GM23338 (cell line): ENCODE measurements around the gene ZC3H13. TPM values are rescaled to one million over a fixed set of nuclear protein-coding genes. Genes with fewer than 3 reads are reported as not detected.

Source experiments
- ATAC-seq: fragments of 200-7000 bp; cut with Tn5 transposase; 3 replicates; pipeline ENCODE4 v1.9.1; 2020
- DNase-seq: peaks from one replicate; pipeline ENCODE4 v3.0.0-alpha.2; 2015; ENCODE audit warnings: low spot score
- H2AFZ ChIP-seq: fragments of 200-600 bp; sonication (generic); 2 replicates; pipeline ENCODE4 v1.8.0; 2016; ENCODE audit warnings: antibody characterized with exemption, mild to moderate bottlenecking, moderate library complexity
- H3F3A ChIP-seq: fragments of 200-600 bp; sonication (generic); replicated peaks from 2 replicates; pipeline ENCODE4 v1.8.0; 2017; ENCODE audit warnings: antibody characterized with exemption, mixed run types, low read depth
- H3K27ac ChIP-seq: fragments of 200-600 bp; sonication (generic); 2 replicates; pipeline ENCODE4 v1.6.1; 2016; ENCODE audit warnings: low read depth
- H3K27me3 ChIP-seq: fragments of 200-600 bp; sonication (generic); 2 replicates; pipeline ENCODE4 v1.8.0; 2016; ENCODE audit warnings: mild to moderate bottlenecking, mixed run types, moderate library complexity; ENCODE audit not compliant: insufficient read depth
- H3K36me3 ChIP-seq: fragments of 200-600 bp; sonication (generic); 2 replicates; pipeline ENCODE4 v1.8.0; 2016; ENCODE audit warnings: mild to moderate bottlenecking; ENCODE audit not compliant: insufficient read depth
- H3K4me1 ChIP-seq: fragments of 200-600 bp; sonication (generic); 2 replicates; pipeline ENCODE4 v1.8.0; 2016; ENCODE audit warnings: mild to moderate bottlenecking, moderate library complexity; ENCODE audit not compliant: insufficient read depth
- H3K4me2 ChIP-seq: fragments of 200-600 bp; sonication (generic); 2 replicates; pipeline ENCODE4 v1.7.1; 2017; ENCODE audit warnings: mixed run types
- H3K4me3 ChIP-seq: fragments of 200-600 bp; sonication (generic); 2 replicates; pipeline ENCODE4 v1.6.1; 2016; ENCODE audit warnings: mixed run types
- H3K79me2 ChIP-seq: fragments of 200-600 bp; sonication (generic); replicated peaks from 2 replicates; pipeline ENCODE4 v1.8.0; 2017; ENCODE audit warnings: mild to moderate bottlenecking; ENCODE audit not compliant: insufficient read depth
- H3K9me2 ChIP-seq: fragments of 200-600 bp; sonication (generic); 2 replicates; pipeline ENCODE4 v1.8.0; 2017; ENCODE audit not compliant: insufficient read depth
- H4K20me1 ChIP-seq: fragments of 200-600 bp; sonication (generic); replicated peaks from 2 replicates; pipeline ENCODE4 v1.8.0; 2017; ENCODE audit warnings: mild to moderate bottlenecking; ENCODE audit not compliant: insufficient read depth
- H3K27ac Mint-ChIP-seq: 2 replicates; pipeline ENCODE4 v1.8.0; 2020; ENCODE audit warnings: inconsistent platforms, mild to moderate bottlenecking, moderate library complexity, mixed read lengths
- H3K27me3 Mint-ChIP-seq: 3 replicates; pipeline ENCODE4 v1.8.0; 2022; ENCODE audit warnings: low read depth, mild to moderate bottlenecking, moderate library complexity, mixed read lengths, inconsistent platforms; ENCODE audit not compliant: insufficient read depth, poor library complexity
- H3K36me3 Mint-ChIP-seq: 3 replicates; pipeline ENCODE4 v1.8.0; 2021; ENCODE audit warnings: low read depth, mild to moderate bottlenecking, inconsistent platforms, moderate library complexity, mixed read lengths
- H3K4me1 Mint-ChIP-seq: 3 replicates; pipeline ENCODE4 v1.8.0; 2020; ENCODE audit warnings: mild to moderate bottlenecking, inconsistent platforms, mixed read lengths
- H3K4me3 Mint-ChIP-seq: 3 replicates; pipeline ENCODE4 v1.8.0; 2021; ENCODE audit warnings: moderate library complexity, mild to moderate bottlenecking, inconsistent platforms, mixed read lengths
- H3K9me3 Mint-ChIP-seq: 3 replicates; pipeline ENCODE4 v1.8.0; 2020; ENCODE audit warnings: moderate library complexity, mild to moderate bottlenecking, inconsistent platforms, mixed read lengths
- CREB1 ChIP-seq: fragments of 250-450 bp; sonication (Bioruptor Pico); IDR thresholded peaks from 2 replicates; pipeline ENCODE4 v1.5.0; 2020; ENCODE audit warnings: low read depth, mild to moderate bottlenecking, moderate library complexity
- ETS1 ChIP-seq: IDR thresholded peaks from 2 replicates; pipeline ENCODE4 v1.6.1; 2016; ENCODE audit warnings: antibody characterized with exemption
- EZH2 ChIP-seq: fragments of 200-600 bp; sonication (generic); IDR thresholded peaks from one replicate; pipeline ENCODE4 v1.8.0; 2017; ENCODE audit warnings: antibody characterized with exemption, mild to moderate bottlenecking, low read depth; ENCODE audit not compliant: unreplicated experiment
- EZH2phosphoT487 ChIP-seq: fragments of 200-600 bp; sonication (generic); IDR thresholded peaks from one replicate; pipeline ENCODE4 v1.8.1; 2018; ENCODE audit warnings: antibody characterized with exemption; ENCODE audit not compliant: unreplicated experiment
- JUNB ChIP-seq: IDR thresholded peaks from one replicate; pipeline ENCODE4 v1.6.1; 2016; ENCODE audit warnings: antibody characterized with exemption; ENCODE audit not compliant: unreplicated experiment
- NANOG ChIP-seq: IDR thresholded peaks from 2 replicates; pipeline ENCODE4 v1.6.1; 2016; ENCODE audit warnings: antibody characterized with exemption, borderline replicate concordance
- POLR2AphosphoS5 ChIP-seq: IDR thresholded peaks from 2 replicates; pipeline ENCODE4 v1.6.1; 2016; ENCODE audit warnings: antibody characterized with exemption, low read depth
- STAT1 ChIP-seq: IDR thresholded peaks from one replicate; pipeline ENCODE4 v1.6.1; 2016; ENCODE audit warnings: antibody characterized with exemption; ENCODE audit not compliant: unreplicated experiment
- ZNF114 ChIP-seq: fragments of 250-450 bp; sonication (Bioruptor Pico); IDR thresholded peaks from 2 replicates; pipeline ENCODE4 v1.5.0; 2020; ENCODE audit warnings: mild to moderate bottlenecking, moderate library complexity
- ZNF331 ChIP-seq: fragments of 250-450 bp; sonication (Bioruptor Pico); IDR thresholded peaks from 2 replicates; pipeline ENCODE4 v1.5.0; 2020; ENCODE audit warnings: low read depth, mild to moderate bottlenecking, moderate library complexity
- ZNF462 ChIP-seq: fragments of 250-450 bp; sonication (Bioruptor Pico); IDR thresholded peaks from 2 replicates; pipeline ENCODE4 v1.5.0; 2020; ENCODE audit warnings: mild to moderate bottlenecking, moderate library complexity
- polyA plus RNA-seq: library from polyadenylated mRNA; unstranded; fragments of >200 nt; fragmentation: Nextera tagmentation; extraction: Ambion mirVana; gene quantifications from 2 replicates; pipeline ENCODE4 v1.2.1, GENCODE V29; 2016
- total RNA-seq: library from RNA; depleted of rRNA; stranded (reverse); fragments of >200 nt; shearing (Covaris generic); gene quantifications from 2 replicates; pipeline ENCODE4 v1.2.3, GENCODE V29; 2014
- TF ChIP-seq, protein P1 (sequence below): IDR thresholded peaks from one replicate; pipeline ENCODE4 v1.6.1; 2018; ENCODE audit warnings: antibody characterized with exemption; ENCODE audit not compliant: unreplicated experiment
- TF ChIP-seq, protein P2 (sequence below), 2 experiments: fragments of 200-600 bp in 1 of 2; sonication (generic) in 1 of 2; conservative IDR thresholded peaks; 2 replicates each; pipeline versions ENCODE4 v1.5.1 to v1.6.1; 2016 to 2017; ENCODE audit warnings: antibody characterized with exemption in 2 of 2, low read depth in 2 of 2, mild to moderate bottlenecking in 2 of 2, moderate library complexity in 1 of 2

Gene ZC3H13
- total and polyA plus RNA-seq, 2 experiments from 2014 or later: 39.6 to 125 TPM

GRCh38 chr13:45928843-45929242 lies 123.7 kb downstream of the ZC3H13 start:
- ATAC-seq: no peak

More at GRCh38 chr13:45928843-45929242, 123.7 kb downstream of the ZC3H13 start:
- no peak for DNase-seq
- Mint-ChIP-seq H3K9me3 (no peaks in the 10 kb centered on the region), H3K27ac (no peak overlapping the region), H3K36me3 (no peaks in the 10 kb centered on the region), H3K4me1 (peaks cover 2% of the 10 kb centered on the region; the same call in 2 of the 3 replicates), H3K4me3 (no peak overlapping the region), H3K27me3 (peaks cover 13% of the 10 kb centered on the region)
- TF ChIP-seq POLR2AphosphoS5: no peak
- no peak for TF ChIP-seq CREB1
- TF ChIP-seq, protein P1, sequence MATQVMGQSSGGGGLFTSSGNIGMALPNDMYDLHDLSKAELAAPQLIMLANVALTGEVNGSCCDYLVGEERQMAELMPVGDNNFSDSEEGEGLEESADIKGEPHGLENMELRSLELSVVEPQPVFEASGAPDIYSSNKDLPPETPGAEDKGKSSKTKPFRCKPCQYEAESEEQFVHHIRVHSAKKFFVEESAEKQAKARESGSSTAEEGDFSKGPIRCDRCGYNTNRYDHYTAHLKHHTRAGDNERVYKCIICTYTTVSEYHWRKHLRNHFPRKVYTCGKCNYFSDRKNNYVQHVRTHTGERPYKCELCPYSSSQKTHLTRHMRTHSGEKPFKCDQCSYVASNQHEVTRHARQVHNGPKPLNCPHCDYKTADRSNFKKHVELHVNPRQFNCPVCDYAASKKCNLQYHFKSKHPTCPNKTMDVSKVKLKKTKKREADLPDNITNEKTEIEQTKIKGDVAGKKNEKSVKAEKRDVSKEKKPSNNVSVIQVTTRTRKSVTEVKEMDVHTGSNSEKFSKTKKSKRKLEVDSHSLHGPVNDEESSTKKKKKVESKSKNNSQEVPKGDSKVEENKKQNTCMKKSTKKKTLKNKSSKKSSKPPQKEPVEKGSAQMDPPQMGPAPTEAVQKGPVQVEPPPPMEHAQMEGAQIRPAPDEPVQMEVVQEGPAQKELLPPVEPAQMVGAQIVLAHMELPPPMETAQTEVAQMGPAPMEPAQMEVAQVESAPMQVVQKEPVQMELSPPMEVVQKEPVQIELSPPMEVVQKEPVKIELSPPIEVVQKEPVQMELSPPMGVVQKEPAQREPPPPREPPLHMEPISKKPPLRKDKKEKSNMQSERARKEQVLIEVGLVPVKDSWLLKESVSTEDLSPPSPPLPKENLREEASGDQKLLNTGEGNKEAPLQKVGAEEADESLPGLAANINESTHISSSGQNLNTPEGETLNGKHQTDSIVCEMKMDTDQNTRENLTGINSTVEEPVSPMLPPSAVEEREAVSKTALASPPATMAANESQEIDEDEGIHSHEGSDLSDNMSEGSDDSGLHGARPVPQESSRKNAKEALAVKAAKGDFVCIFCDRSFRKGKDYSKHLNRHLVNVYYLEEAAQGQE: no peak
- TF ChIP-seq ETS1: no peak
- TF ChIP-seq JUNB: no peak
- no peak for TF ChIP-seq EZH2
- no peak for TF ChIP-seq ZNF462 (CRISPR knock-in tag)
- TF ChIP-seq, protein P2, sequence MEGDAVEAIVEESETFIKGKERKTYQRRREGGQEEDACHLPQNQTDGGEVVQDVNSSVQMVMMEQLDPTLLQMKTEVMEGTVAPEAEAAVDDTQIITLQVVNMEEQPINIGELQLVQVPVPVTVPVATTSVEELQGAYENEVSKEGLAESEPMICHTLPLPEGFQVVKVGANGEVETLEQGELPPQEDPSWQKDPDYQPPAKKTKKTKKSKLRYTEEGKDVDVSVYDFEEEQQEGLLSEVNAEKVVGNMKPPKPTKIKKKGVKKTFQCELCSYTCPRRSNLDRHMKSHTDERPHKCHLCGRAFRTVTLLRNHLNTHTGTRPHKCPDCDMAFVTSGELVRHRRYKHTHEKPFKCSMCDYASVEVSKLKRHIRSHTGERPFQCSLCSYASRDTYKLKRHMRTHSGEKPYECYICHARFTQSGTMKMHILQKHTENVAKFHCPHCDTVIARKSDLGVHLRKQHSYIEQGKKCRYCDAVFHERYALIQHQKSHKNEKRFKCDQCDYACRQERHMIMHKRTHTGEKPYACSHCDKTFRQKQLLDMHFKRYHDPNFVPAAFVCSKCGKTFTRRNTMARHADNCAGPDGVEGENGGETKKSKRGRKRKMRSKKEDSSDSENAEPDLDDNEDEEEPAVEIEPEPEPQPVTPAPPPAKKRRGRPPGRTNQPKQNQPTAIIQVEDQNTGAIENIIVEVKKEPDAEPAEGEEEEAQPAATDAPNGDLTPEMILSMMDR (conservative IDR thresholded peaks at IDR 0.05; ENCODE audit: low read depth in 2 of 2): no peak
- TF ChIP-seq ZNF114 (CRISPR knock-in tag): no peak
- no peak for TF ChIP-seq EZH2phosphoT487
- no peak for TF ChIP-seq NANOG
- TF ChIP-seq ZNF331: no peak
- TF ChIP-seq STAT1: no peak
- no peak overlapping the region for H3K4me2 ChIP-seq
- H3K79me2 ChIP-seq: no peaks in the 10 kb centered on the region
- H3K4me3 ChIP-seq: no peak overlapping the region
- no peaks in the 10 kb centered on the region for H3K27me3 ChIP-seq
- H2AFZ ChIP-seq: no peak overlapping the region
- peaks cover 8% of the 10 kb centered on the region; the same call in 1 of the 2 replicates for H3K9me2 ChIP-seq
- no peaks in the 10 kb centered on the region for H4K20me1 ChIP-seq
- no peak overlapping the region for H3K27ac ChIP-seq
- H3F3A ChIP-seq: no peaks in the 10 kb centered on the region
- H3K36me3 ChIP-seq: no peaks in the 10 kb centered on the region
- H3K4me1 ChIP-seq: peaks cover 5% of the 10 kb centered on the region; the same call in 1 of the 2 replicates
